Activated CD4-positive, alpha-beta T cell treated with anti-CD3 and anti-CD28 coated beads for 1 hour (primary cell): Measurements from ENCODE around the gene HSPA12A.

Experiments
- DNase-seq: peaks from one replicate; pipeline ENCODE4 v3.0.0-alpha.2; 2020

The HSPA12A gene, protein sequence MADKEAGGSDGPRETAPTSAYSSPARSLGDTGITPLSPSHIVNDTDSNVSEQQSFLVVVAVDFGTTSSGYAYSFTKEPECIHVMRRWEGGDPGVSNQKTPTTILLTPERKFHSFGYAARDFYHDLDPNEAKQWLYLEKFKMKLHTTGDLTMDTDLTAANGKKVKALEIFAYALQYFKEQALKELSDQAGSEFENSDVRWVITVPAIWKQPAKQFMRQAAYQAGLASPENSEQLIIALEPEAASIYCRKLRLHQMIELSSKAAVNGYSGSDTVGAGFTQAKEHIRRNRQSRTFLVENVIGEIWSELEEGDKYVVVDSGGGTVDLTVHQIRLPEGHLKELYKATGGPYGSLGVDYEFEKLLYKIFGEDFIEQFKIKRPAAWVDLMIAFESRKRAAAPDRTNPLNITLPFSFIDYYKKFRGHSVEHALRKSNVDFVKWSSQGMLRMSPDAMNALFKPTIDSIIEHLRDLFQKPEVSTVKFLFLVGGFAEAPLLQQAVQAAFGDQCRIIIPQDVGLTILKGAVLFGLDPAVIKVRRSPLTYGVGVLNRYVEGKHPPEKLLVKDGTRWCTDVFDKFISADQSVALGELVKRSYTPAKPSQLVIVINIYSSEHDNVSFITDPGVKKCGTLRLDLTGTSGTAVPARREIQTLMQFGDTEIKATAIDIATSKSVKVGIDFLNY

GRCh38 chr10:116742367-116743265, at the start of gene HSPA12A:
HSPA12A (minus strand) TSS chr10:116742566; CDS start chr10:116742469, 97 bp downstream.
- peak; percentile 24 for DNase-seq

GRCh38 chr10:116791241-116791640, 48.9 kb upstream of the HSPA12A start:
- no peak for DNase-seq

- DNase-seq: peak; percentile 53
Observed at GRCh38 chr10:116787893-116788665, 45.7 kb upstream of the HSPA12A start.

GRCh38 chr10:116787053-116787659, 44.8 kb upstream of the HSPA12A start:
- no peak for DNase-seq

DNA sequence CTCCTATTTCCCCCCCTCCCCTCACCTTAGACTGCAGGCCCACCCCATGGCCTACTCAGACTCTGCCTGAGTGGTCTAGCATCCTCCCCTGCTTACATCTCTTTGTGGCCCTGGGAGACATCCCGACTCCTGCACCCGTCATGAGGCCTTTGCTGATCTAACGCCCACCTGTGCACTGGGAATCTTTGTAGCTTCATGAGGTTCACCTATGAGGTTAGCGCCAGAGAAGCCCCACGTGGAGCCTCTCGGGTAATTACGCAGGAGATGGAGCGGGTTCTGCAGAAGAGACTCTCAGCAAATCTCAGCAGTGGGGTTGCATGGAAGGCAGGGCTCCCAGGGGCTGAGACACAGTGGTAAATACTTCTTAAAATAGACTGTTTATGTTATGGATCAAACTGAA, 43.5 kb upstream of the HSPA12A start:
- no peak for DNase-seq

DNA sequence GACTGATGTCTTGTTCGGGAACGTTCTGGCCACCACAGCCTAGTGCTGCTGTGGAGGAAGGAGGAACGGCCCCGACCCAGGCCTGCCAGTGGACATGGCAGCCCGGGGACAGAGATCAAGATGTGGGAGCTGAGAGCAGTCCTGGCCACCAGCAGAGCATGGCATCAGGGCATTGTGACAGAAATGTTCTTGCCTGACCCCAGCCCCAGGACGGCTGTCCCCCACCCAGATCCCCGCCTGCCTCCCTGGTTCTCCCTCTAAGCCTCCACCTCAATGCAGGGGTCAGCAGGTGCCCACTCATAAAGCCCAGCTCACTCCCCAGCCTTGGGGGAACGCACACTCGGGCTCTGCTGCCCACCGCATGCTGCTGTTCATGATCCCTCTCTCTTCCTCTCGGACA, 42.9 kb upstream of the HSPA12A start:
- no peak for DNase-seq

DNA sequence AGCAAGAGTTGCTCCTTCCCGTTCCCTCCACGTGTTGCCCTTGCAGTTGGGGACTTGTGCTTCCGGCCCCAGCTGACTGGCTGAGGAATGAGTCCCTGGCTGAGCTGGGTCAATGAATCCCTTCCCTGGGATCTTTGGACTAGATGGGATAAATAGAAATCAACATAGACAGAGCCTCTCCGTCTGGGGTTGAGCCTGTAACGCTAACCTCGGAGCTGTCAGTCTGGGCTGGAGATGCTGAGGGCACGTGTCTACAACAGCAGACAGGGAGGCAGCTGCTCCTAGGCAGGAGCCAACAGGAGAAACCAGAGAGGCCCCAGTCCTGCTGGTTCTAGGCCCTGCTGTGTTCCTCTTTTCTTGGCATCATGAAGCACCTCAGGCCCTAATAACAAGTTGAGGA, 42.3 kb upstream of the HSPA12A start:
- no peak for DNase-seq

DNA sequence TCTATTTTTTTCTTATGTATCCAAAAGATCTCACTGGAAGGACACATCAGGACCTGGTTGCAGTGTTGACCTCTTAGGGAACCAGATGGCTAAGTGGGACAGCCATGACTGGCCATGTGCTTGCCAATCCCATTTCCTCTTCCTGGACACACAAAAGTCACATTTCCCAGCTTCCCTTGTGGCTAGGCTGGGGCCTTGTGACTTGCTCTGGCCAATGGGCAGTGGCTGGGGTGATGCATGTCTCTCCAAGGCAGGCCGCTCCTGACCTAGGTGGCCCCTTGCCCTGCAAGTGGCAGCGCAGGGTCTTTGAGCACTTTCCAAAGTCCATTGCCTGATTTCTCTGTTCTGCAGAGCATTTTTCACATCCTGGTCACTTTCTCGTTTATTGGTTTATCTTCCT, 41.7 kb upstream of the HSPA12A start:
- DNase-seq: no peak

- no peak for DNase-seq
Observed at GRCh38 chr10:116783011-116783655, 40.8 kb upstream of the HSPA12A start.

DNA sequence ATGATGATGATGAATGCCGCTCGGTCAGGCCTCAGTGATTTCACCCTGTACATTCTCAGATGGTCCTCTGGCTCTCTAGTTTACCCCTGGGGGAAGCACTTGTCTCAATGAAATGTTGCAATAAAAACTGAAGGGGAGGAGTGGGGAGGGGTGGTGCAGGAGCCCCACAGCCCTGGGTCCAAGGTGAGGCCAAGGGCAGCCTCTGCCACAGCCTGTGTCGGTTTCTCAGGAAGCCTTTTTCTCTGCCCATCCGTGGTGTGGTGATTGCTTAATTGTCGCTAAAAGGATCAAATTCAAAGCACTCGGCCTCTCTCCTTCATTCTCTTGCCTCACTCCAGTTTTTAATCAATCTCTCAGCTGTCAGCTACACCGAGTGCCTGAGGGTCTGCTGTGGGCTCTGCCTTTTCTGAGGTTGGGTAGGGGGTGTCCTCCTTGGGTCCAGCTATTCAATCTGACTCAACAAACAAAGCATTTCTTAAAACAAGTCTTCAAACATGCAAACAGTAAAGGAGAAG, 39.1 kb upstream of the HSPA12A start:
- no peak for DNase-seq

DNA sequence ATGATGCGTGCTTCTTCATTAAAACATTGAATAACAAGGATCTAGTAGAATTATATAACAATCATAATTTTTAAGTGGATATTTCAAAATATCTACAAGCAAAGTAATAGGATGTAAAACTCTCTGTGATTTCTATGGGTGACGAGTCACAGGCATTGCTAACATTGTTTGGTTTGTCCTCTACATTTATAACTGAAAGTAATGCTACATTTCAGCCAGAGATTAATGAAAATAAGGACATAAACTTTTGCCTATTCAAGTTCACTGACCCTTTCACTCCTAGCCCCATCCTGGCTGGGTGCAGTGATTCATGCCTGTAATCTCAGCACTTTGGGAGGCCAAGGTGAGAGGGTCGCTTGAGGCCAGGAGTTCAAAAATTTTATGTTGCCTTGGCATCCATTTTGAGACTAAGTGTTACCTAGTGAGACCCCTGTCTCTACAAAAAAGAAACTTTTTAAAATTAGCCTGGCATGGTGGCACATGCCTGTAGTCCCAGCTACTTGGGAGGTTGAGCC, 38.4 kb upstream of the HSPA12A start:
- no peak for DNase-seq

DNA sequence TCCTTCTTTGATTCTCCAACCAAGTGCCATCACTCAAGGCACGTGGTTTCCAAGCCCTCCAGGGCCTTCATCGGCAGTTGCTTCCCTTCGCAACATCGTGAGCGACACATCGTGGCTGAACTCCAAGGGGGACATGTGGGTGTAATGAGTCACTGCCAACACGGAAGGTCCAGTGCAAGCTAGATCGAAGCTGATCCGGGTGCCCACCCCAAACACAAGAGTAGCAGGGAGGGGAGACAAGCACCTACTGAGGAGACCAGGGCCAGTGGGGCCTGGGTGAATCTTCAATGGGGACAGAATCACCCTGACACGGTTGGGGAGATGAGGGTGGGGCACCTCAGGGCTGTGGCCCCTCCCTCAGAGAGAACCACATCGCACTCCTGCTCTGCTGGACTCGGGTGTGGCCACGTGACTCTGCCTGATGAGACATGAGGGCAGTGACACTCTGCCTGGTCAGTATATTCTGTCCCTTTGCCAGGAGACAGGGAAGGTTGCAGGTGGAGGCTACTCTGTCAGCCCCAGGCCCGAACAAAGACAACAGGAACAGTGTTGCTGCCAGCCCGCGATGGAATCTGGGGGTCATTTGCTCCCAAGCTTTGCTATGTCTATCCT, 36.8 kb upstream of the HSPA12A start:
- no peak for DNase-seq

GRCh38 chr10:116777006-116777405, 34.6 kb upstream of the HSPA12A start:
- DNase-seq: no peak

DNA sequence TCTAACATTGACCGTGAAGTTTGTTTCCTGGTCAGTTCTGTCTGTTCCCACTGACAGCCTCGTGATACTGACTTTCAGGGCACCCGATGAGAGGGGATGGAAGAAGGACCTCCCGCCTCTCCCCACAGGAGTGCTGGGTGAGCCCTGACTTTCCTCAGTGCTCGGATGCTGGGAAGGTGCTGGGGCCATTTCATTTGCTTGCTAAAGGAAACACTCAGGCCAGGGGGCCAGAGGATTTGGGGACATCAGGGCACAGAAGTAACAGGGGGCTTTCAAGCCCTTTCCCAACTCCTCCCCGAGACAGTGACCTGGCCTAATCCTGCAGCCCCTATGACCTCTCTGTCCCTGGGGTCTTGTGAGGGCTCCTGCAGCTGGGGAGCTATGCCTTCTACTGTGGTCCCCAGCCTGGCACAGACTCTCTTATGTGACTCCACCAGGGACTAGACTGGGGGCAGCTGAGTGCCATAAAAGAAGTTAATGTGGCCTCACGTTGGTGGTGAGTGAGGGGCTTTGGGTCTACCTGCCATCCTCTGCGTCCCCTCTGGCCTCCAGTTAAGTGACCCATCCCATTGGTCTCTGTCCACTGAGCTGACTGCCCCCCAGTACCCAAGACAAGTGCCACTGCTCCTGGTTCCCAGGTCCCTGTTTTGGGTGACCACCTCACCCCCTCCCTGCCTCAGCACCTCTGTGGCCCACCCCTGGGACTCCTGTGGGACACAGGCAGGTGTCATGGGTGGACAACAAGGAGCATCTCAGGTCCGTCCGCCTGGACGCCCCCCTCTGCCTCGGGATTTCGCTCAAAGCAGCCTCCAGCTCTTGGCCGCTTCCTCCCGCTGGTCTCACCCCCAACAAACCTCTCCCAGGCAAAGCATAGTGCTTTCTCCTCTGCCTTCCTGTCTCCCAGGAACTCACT, 33.4 kb upstream of the HSPA12A start:
- no peak for DNase-seq

DNA sequence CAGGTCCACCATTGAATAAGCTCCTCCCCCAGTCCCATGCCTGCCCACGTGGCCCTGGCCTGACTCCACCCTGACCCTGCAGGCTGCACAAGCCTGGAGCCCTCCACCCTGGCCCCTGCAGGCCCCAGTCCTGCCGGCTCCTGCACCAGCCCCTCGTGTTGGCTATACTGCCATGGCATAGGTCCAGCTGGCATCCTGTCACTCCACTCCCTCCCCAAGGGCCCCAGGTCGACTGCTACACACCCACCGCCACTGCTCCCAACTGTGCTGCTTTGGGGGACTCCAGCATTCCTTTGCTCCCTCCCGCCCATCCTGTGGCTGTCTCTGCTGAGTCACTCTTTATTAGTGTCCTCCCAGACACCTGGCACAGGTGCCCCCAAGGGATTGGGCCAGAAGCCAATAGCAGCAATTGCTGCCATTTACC, 32.4 kb upstream of the HSPA12A start:
- no peak for DNase-seq

GRCh38 chr10:116772909-116773705, 30.7 kb upstream of the HSPA12A start:
- no peak for DNase-seq

DNA sequence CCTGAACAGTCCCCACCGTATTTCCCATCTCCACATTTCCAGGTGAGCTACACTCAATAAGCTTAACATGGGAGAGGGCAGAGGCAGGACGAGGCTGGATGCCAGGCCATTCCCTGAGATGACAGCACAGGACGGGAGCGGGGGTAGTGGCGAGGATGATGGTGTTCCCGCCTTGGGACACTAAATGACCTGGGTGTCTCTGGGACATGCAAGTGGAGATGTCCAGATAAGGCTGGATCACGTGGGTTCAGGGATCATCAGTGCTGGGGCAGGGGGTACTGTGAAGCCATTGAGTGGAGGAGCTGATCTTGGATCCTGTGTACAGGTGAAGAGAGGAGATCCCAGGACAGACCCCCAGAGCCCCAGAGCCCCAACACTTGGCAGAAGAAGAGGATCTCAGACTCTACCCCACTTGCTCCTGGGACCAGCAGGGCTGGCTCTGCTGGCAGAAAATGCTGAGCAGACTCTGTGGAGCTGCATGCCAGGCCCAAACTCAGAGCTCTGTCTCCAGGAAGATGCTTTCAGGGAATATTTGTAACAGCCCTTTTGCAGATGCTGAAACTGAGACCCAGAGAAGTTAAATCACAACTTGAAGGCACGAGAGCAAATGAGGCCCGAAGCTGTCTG, 29.7 kb upstream of the HSPA12A start:
- DNase-seq: no peak
